ENCODE data around the gene PIGV.

The PIGV gene

DNA sequence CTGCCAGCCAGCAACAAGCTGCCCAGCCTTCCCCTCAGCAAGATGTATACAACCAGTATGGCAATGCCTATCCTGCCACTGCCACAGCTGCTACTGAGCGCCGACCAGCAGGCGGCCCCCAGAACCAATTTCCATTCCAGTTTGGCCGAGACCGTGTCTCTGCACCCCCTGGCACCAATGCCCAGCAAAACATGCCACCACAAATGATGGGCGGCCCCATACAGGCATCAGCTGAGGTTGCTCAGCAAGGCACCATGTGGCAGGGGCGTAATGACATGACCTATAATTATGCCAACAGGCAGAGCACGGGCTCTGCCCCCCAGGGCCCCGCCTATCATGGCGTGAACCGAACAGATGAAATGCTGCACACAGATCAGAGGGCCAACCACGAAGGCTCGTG is 13.3 kb upstream of the PIGV start:
- DNase-seq (ENCODE audit: low spot score), result no peak

GRCh38 chr1:26775666-26776065 is 12.1 kb upstream of the PIGV start:
- no peak for DNase-seq (ENCODE audit: low spot score)

GRCh38 chr1:26779098-26779668 is 8.6 kb upstream of the PIGV start:
- no peak for DNase-seq (ENCODE audit: low spot score)

- DNase-seq (ENCODE audit: low spot score), result no peak
Observed at GRCh38 chr1:26780344-26780957, 7.3 kb upstream of the PIGV start.

DNA sequence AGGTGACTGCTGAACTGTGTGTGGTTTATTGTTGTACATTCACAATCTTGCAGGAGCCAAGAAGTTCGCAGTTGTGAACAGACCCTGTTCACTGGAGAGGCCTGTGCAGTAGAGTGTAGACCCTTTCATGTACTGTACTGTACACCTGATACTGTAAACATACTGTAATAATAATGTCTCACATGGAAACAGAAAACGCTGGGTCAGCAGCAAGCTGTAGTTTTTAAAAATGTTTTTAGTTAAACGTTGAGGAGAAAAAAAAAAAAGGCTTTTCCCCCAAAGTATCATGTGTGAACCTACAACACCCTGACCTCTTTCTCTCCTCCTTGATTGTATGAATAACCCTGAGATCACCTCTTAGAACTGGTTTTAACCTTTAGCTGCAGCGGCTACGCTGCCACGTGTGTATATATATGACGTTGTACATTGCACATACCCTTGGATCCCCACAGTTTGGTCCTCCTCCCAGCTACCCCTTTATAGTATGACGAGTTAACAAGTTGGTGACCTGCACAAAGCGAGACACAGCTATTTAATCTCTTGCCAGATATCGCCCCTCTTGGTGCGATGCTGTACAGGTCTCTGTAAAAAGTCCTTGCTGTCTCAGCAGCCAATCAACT is 6.4 kb upstream of the PIGV start:
- no peak for DNase-seq (ENCODE audit: low spot score)

DNA sequence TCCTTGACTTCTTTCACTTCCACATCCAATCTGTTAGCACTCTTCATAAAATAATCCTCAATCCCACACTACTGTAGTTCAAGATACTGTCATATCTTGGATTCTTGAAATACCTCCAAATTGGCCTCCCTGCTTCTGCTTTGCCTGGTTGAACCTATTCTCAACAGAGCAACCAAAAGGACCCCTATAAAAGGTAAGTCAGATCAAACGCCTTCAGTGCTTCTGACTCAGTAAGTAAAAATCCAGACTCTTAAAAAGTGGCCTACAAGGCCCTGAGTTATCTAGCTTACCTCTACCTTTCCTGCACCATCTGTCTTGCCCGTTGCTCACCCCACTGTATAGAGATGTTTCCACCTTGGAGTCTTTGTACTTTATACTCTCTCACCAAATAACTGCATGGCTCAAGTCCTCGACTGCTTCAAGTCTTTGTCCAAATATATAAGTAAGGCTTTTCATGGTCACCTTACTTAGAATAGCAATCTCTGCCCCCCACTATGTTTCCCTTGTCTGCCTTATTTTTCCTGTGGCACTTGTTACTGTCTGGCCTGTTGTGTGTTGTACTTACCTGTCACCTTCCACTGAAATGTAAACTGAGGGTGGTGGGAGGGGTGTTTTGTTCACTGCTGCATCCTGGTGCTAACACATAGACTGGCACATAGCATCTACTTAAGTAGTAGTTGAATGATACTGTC is 5.1 kb upstream of the PIGV start:
- no peak for DNase-seq (ENCODE audit: low spot score)

GRCh38 chr1:26783646-26784022 is 4.1 kb upstream of the PIGV start:
- no peak for DNase-seq (ENCODE audit: low spot score)

GRCh38 chr1:26784023-26784871 is 3.5 kb upstream of the PIGV start:
- no peak for DNase-seq (ENCODE audit: low spot score)

GRCh38 chr1:26784886-26785285 is 2.9 kb upstream of the PIGV start:
- no peak for DNase-seq (ENCODE audit: low spot score)

DNA sequence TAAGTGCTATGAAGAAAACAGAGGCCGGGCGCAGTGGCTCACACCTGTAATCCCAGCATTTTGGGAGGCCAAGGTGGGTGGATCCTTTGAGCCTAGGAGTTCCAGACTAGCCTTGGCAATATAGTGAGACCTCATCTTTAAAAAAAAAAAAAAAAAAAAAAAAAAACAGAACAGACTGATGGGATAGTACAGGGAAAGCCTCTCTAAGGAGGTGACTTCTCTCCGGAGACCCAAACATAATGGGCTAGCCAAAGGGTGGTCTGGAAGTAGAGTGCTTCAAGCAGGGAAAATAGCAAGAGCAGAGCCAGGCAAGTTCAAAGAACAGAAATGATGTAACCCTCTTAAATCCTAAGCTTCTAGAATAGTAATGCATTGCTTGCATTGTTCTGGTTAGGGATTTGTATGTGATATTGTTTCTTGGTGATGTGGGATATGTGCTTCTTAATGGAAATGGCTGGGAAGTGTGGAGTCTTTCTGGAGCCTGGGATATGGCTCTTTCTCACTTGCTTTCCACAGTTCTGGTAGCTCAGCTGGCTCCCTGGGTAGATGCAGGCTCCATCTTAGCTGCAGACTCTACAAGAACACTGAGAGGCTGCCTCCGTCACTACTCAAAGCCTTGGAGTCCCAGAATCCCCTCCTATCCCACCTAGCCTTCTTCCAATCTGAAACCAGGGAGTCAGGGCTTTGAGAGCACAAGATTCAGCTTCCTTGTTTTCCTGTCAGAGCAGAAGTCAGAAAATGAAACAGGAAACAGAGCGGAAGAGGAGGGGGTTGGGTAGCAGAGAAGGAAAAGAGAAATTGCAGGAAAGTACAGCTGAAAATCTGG is 1.9 kb upstream of the PIGV start:
- no peak for DNase-seq (ENCODE audit: low spot score)

GRCh38 chr1:26786437-26787380 is 1.0 kb upstream of the PIGV start:
- DNase-seq (ENCODE audit: low spot score), result peak; percentile 36

DNA sequence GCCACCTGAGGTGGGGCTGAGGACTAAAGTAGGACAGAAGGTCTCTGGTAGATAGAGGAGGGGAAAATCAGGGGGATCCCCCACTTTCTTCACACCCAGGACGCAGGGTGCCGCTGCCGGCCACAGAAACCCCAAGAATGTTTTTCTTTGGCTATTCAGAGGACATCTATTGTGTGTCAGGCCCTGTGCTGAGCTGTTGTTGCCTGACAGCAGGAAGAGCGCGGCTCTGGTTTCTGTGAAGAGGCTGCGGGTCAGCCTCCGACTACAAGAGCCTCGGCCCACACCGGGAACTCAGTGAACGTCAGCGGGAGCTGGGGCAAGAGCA is 407 bp upstream of the PIGV start:
- peak; percentile 88 for DNase-seq (ENCODE audit: low spot score)

DNA sequence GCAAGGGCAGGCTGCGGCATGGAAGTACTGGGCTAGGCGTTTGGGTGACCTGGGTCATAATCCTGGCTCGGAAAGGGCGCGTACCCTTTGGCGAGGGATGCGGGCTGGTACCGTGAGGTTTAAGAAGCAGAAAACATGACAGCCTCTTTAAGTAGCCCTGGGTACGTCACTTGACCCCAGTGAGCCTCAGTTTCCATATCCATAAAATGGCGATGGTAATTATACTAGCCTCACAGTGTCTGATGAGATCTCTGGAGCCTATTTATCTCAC is 700 bp downstream of the PIGV start:
- no peak for DNase-seq (ENCODE audit: low spot score)

GRCh38 chr1:26788836-26789611 is 1.3 kb downstream of the PIGV start:
- peak; percentile 93 for DNase-seq (ENCODE audit: low spot score)

DNA sequence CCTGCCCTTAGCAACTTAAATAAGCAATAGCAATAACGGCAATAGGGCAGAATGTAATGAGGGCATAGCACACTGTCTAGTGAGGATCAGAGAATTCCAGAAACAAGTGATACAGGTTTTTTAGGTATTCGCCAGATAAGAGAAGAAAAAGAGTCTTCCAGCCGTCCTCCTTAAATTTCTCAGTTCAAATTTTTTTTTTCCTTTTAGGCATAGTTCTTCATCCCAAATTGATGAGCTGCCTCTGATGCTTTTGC is 1.8 kb downstream of the PIGV start:
- no peak for DNase-seq (ENCODE audit: low spot score)

GRCh38 chr1:26789931-26790330 is 2.2 kb downstream of the PIGV start:
- DNase-seq (ENCODE audit: low spot score), result no peak

GRCh38 chr1:26790551-26790953 is 2.8 kb downstream of the PIGV start:
- DNase-seq (ENCODE audit: low spot score), result peak; percentile 70

GRCh38 chr1:26791148-26791547 is 3.4 kb downstream of the PIGV start:
- no peak for DNase-seq (ENCODE audit: low spot score)

GRCh38 chr1:26791626-26792025 is 3.9 kb downstream of the PIGV start:
- DNase-seq (ENCODE audit: low spot score), result no peak

- DNase-seq (ENCODE audit: low spot score), result no peak
Observed at GRCh38 chr1:26792924-26793323, 5.2 kb downstream of the PIGV start.

Data from CD4-positive, alpha-beta T cell treated with Interleukin-2 at 100 ng/mL for 4 hours (primary cell).